Mucosa of descending colon (tissue), 3 donors: ENCODE results near the gene TRAF2. TPM values are rescaled to one million over a fixed set of nuclear protein-coding genes. Genes with fewer than 3 reads are reported as not detected.

Experiments
- ATAC-seq: fragments of 200-7000 bp; cut with Tn5 transposase; one replicate; pipeline ENCODE4 v1.9.1; 2020; ENCODE audit warnings: mild to moderate bottlenecking, moderate library complexity
- DNase-seq, 3 donors: peaks; one replicate each; pipeline ENCODE4 v3.0.0-alpha.2; 2020
- H3K36me3 ChIP-seq: fragments of 200-600 bp; one replicate; pipeline ENCODE4 v1.8.0; 2021; ENCODE audit warnings: low read depth, mild to moderate bottlenecking
- H3K4me1 ChIP-seq: fragments of 200-600 bp; one replicate; pipeline ENCODE4 v1.8.0; 2021; ENCODE audit warnings: low read depth, mild to moderate bottlenecking
- H3K4me3 ChIP-seq: fragments of 200-600 bp; one replicate; pipeline ENCODE4 v1.8.0; 2021; ENCODE audit warnings: mild to moderate bottlenecking
- H3K9me3 ChIP-seq: fragments of 200-600 bp; one replicate; pipeline ENCODE4 v1.8.0; 2021; ENCODE audit warnings: mild to moderate bottlenecking
- CTCF ChIP-seq: fragments of 200-600 bp; IDR thresholded peaks from one replicate; pipeline ENCODE4 v1.8.0; 2022; ENCODE audit warnings: antibody characterized with exemption, mild to moderate bottlenecking
- intact Hi-C, 2 donors: fragments of 100-400 bp; cut with DNase I in 1 of 2; cut with micrococcal nuclease in 1 of 2; formaldehyde crosslinking; loops; one replicate each; pipeline versions ENCODE4 v1.11.0 to v1.11.1; 2022; cut with DNase I, micrococcal nuclease
- total RNA-seq, 3 donors: library from RNA; stranded (reverse); fragmentation: NEBNext Ultra II Directional in 2 of 3; extraction: Animal tissue kit (Norgen Biotek cat#: 25700) in 2 of 3; gene quantifications; one replicate each; pipeline versions ENCODE4 v1.2.1 to v1.2.4, GENCODE V29; 2021 to 2023
- donor health status: DM: no; HTN: no; CAD: no; lungs with moderate emphysema.
- donor health status: DM: no; HTN: no; CAD: no.
- donor health status: DM: no; HTN: yes; CAD: no.

The TRAF2 gene
- total RNA-seq, 3 donors from 2014 or later: 19.6 to 28.2 (median 21.1) TPM

GRCh38 chr9:136898483-136899100, 12.3 kb downstream of the TRAF2 start:
- no peaks in the 10 kb centered on the region for H3K9me3 ChIP-seq
- H3K4me1 ChIP-seq: peaks cover 51% of the 10 kb centered on the region
- ATAC-seq: no peak
- no peak for TF ChIP-seq CTCF
- H3K36me3 ChIP-seq: no peaks in the 10 kb centered on the region
- no peak overlapping the region for H3K4me3 ChIP-seq
- DNase-seq: no peak
- intact Hi-C loops: no loop called here

GRCh38 chr9:136899196-136899595, 12.9 kb downstream of the TRAF2 start:
- no peaks in the 10 kb centered on the region for H3K36me3 ChIP-seq
- no peaks in the 10 kb centered on the region for H3K9me3 ChIP-seq
- TF ChIP-seq CTCF: no peak
- no peak overlapping the region for H3K4me3 ChIP-seq
- DNase-seq (peak; percentile 70 to 79 (median 76)), ATAC-seq (peak; percentile 43)
- intact Hi-C loops: no loop called here
- peaks cover 55% of the 10 kb centered on the region for H3K4me1 ChIP-seq

- no peak for ATAC-seq
- Histone ChIP-seq H3K9me3 (no peaks in the 10 kb centered on the region), H3K4me3 (no peak overlapping the region), H3K4me1 (peaks cover 55% of the 10 kb centered on the region), H3K36me3 (no peaks in the 10 kb centered on the region)
- no peak for TF ChIP-seq CTCF
- no peak for DNase-seq
- intact Hi-C loops: no loop called here
These were observed 14.2 kb downstream of the TRAF2 start for GRCh38 chr9:136900556-136900955.

- no peaks in the 10 kb centered on the region for H3K9me3 ChIP-seq
- no peak overlapping the region for H3K4me3 ChIP-seq
- intact Hi-C loops: no loop called here
- ATAC-seq (no peak), DNase-seq (no peak)
- no peak for TF ChIP-seq CTCF
- no peaks in the 10 kb centered on the region for H3K36me3 ChIP-seq
- peaks cover 55% of the 10 kb centered on the region for H3K4me1 ChIP-seq
These were observed 14.7 kb downstream of the TRAF2 start for GRCh38 chr9:136900988-136901515.

GRCh38 chr9:136901516-136902258, 15.4 kb downstream of the TRAF2 start:
- Histone ChIP-seq H3K36me3 (no peaks in the 10 kb centered on the region), H3K4me1 (peaks cover 55% of the 10 kb centered on the region), H3K9me3 (no peaks in the 10 kb centered on the region), H3K4me3 (no peak overlapping the region)
- no peak for TF ChIP-seq CTCF
- ATAC-seq: peak; percentile 67
- intact Hi-C loops: no loop called here
- peak; percentile 75 to 83 (median 82) for DNase-seq
